ENCODE measurements around the gene CCSER2.
A peak's percentile ranks its signal among the peaks of the same experiment; 100 is the strongest.

GRCh38 chr10:84341538-84341856 is 13.1 kb downstream of the CCSER2 start:
- peak in 1 of 3 experiments; percentile 41 for TF ChIP-seq CTCF (optimal IDR thresholded peaks at IDR 0.05 in 1 of 3, IDR thresholded peaks at IDR 0.05 in 1 of 3, conservative IDR thresholded peaks at IDR 0.05 in 1 of 3; ENCODE audit: extremely low read depth in 1 of 3, insufficient read depth in 2 of 3, low read length in 3 of 3)
- TF ChIP-seq EZH2 (IDR thresholded peaks at IDR 0.05; ENCODE audit: low read length), result no peak
